Epithelial cell of esophagus (primary cell): ENCODE data around the gene GPBP1L1.

Experiments
- DNase-seq: peaks from one replicate; pipeline ENCODE4 v3.0.0; 2010; ENCODE audit warnings: low read depth
- H3K4me3 ChIP-seq: 2 replicates; pipeline ENCODE4 v1.5.1; 2011; ENCODE audit warnings: mild to moderate bottlenecking, low read length, control low read depth
- CTCF ChIP-seq: IDR thresholded peaks from 2 replicates; pipeline ENCODE4 v1.5.1; 2011; ENCODE audit warnings: low read depth, mild to moderate bottlenecking, low read length, control low read depth, inconsistent platforms; ENCODE audit not compliant: insufficient read depth; ENCODE audit errors: missing control alignments

GPBP1L1 gene

GRCh38 chr1:45640293-45640692, 46.0 kb downstream of the GPBP1L1 start:
- TF ChIP-seq CTCF = no peak
- H3K4me3 ChIP-seq = no peak overlapping the region
- peak; percentile 21 for DNase-seq

- no peak overlapping the region for H3K4me3 ChIP-seq
- DNase-seq = no peak
- no peak for TF ChIP-seq CTCF
Observed at GRCh38 chr1:45635211-45635610, 51.1 kb downstream of the GPBP1L1 start.

GRCh38 chr1:45630429-45630828, 55.9 kb downstream of the GPBP1L1 start:
- no peak overlapping the region for H3K4me3 ChIP-seq
- no peak for TF ChIP-seq CTCF
- no peak for DNase-seq

GRCh38 chr1:45629035-45629434, 57.3 kb downstream of the GPBP1L1 start:
- no peak for DNase-seq
- no peak overlapping the region for H3K4me3 ChIP-seq
- TF ChIP-seq CTCF = no peak

GRCh38 chr1:45623972-45624371, 62.4 kb downstream of the GPBP1L1 start, which contains the start of gene CCDC17:
CCDC17 (minus strand) TSS chr1:45624054; CDS start chr1:45623909, 145 bp downstream.
- no peak for DNase-seq
- no peak within 1 kb of the TSS for H3K4me3 ChIP-seq
- TF ChIP-seq CTCF = no peak

- no peak for TF ChIP-seq CTCF
- H3K4me3 ChIP-seq = no peak overlapping the region
- DNase-seq = no peak
Observed at GRCh38 chr1:45622524-45623394, 63.6 kb downstream of the GPBP1L1 start.

GRCh38 chr1:45621895-45622523, 64.3 kb downstream of the GPBP1L1 start:
- no peak overlapping the region for H3K4me3 ChIP-seq
- DNase-seq = no peak
- TF ChIP-seq CTCF = no peak
